IMR-90 (cell line): ENCODE measurements around the gene KCNE4. TPM values are rescaled to one million over a fixed set of nuclear protein-coding genes. Genes with fewer than 3 reads are reported as not detected.

Experiments
- ATAC-seq: fragments of 200-7000 bp; cut with Tn5 transposase; 2 replicates; pipeline ENCODE4 v1.9.1; 2020; ENCODE audit warnings: low read depth, mild to moderate bottlenecking, moderate library complexity
- BruUV-seq: library from RNA; stranded (reverse); fragments of 400-500 nt; replicated peaks from 2 replicates; lab custom pipeline; 2021; lab: Mats Ljungman, UMichigan
- CTCF ChIA-PET: fragments of 300-600 bp; formaldehyde crosslinking; extraction: SDS; loops from one replicate; lab custom pipeline; 2021; ENCODE audit warnings: antibody characterized with exemption; lab: Yijun Ruan, JAX
- POLR2A ChIA-PET: fragments of 300-600 bp; sonication (Branson Sonifier 250); formaldehyde crosslinking; loops from one replicate; lab custom pipeline; 2022; ENCODE audit warnings: antibody characterized with exemption; ENCODE audit not compliant: unreplicated experiment; lab: Charles Lee
- DNase-seq: peaks from one replicate; pipeline ENCODE4 v3.0.0; 2013
- H2AFZ ChIP-seq: replicated peaks from 2 replicates; pipeline ENCODE3; 2013; ENCODE audit warnings: low read length, mild to moderate bottlenecking; ENCODE audit not compliant: poor library complexity
- H2AK5ac ChIP-seq: 2 replicates; pipeline ENCODE4 v1.6.1; 2013; ENCODE audit warnings: low read depth, low read length, inconsistent platforms
- H2AK9ac ChIP-seq: replicated peaks from 2 replicates; pipeline ENCODE3; 2013; ENCODE audit warnings: mild to moderate bottlenecking, low read depth, low read length, moderate library complexity; ENCODE audit not compliant: poor library complexity
- H2BK120ac ChIP-seq: 2 replicates; pipeline ENCODE4 v1.6.1; 2013; ENCODE audit warnings: low read depth, low read length, inconsistent platforms
- H2BK15ac ChIP-seq: 3 replicates; pipeline ENCODE4 v1.6.1; 2013; ENCODE audit warnings: low read depth, low read length, inconsistent platforms
- H2BK20ac ChIP-seq: 2 replicates; pipeline ENCODE4 v1.6.1; 2013; ENCODE audit warnings: low read depth, mild to moderate bottlenecking, inconsistent platforms, low read length, moderate library complexity
- H2BK5ac ChIP-seq: 2 replicates; pipeline ENCODE4 v1.6.1; 2013; ENCODE audit warnings: mild to moderate bottlenecking, low read depth, low read length, inconsistent platforms; ENCODE audit not compliant: poor library complexity, severe bottlenecking
- H3K14ac ChIP-seq: replicated peaks from 2 replicates; pipeline ENCODE4 v1.6.1; 2013; ENCODE audit warnings: low read depth, low read length, inconsistent platforms
- H3K18ac ChIP-seq: 2 replicates; pipeline ENCODE4 v1.6.1; 2013; ENCODE audit warnings: low read depth, low read length, control low read depth
- H3K23ac ChIP-seq: 2 replicates; pipeline ENCODE4 v1.6.1; 2013; ENCODE audit warnings: low read depth, low read length, inconsistent platforms
- H3K27ac ChIP-seq: 2 replicates; pipeline ENCODE4 v1.5.1; 2013; ENCODE audit warnings: mild to moderate bottlenecking, control low read depth, low read length; ENCODE audit not compliant: insufficient read depth
- H3K27me3 ChIP-seq: 2 replicates; pipeline ENCODE4 v1.6.1; 2013; ENCODE audit warnings: low read length; ENCODE audit not compliant: control insufficient read depth, insufficient read depth
- H3K36me3 ChIP-seq: 2 replicates; pipeline ENCODE4 v1.6.1; 2013; ENCODE audit warnings: low read length, mixed read lengths; ENCODE audit not compliant: control insufficient read depth, insufficient read depth
- H3K4ac ChIP-seq: 2 replicates; pipeline ENCODE4 v1.6.1; 2013; ENCODE audit warnings: low read depth, low read length, inconsistent platforms
- H3K4me1 ChIP-seq: 2 replicates; pipeline ENCODE4 v1.6.1; 2013; ENCODE audit warnings: low read length, mixed read lengths; ENCODE audit not compliant: control insufficient read depth, insufficient read depth
- H3K4me2 ChIP-seq: 2 replicates; pipeline ENCODE4 v1.6.1; 2013; ENCODE audit warnings: low read depth, mild to moderate bottlenecking, control low read depth, low read length, moderate library complexity
- H3K4me3 ChIP-seq: 2 replicates; pipeline ENCODE4 v1.5.1; 2013; ENCODE audit warnings: low read depth, mild to moderate bottlenecking, control low read depth, low read length, moderate library complexity; ENCODE audit not compliant: insufficient read depth
- H3K56ac ChIP-seq: 2 replicates; pipeline ENCODE4 v1.6.1; 2013; ENCODE audit warnings: low read length, inconsistent platforms; ENCODE audit not compliant: insufficient read depth; ENCODE audit errors: extremely low read depth
- H3K79me1 ChIP-seq, 2 experiments: 2 replicates each; pipeline ENCODE4 v1.6.1; 2013; ENCODE audit warnings: low read length in 2 of 2, inconsistent platforms in 1 of 2, low read depth in 1 of 2
- H3K9ac ChIP-seq: 2 replicates; pipeline ENCODE4 v1.6.1; 2013; ENCODE audit warnings: low read depth, low read length, control low read depth
- H3K9me1 ChIP-seq: 2 replicates; pipeline ENCODE4 v1.6.1; 2013; ENCODE audit warnings: low read length, inconsistent platforms; ENCODE audit not compliant: insufficient read depth
- H3K9me3 ChIP-seq: 2 replicates; pipeline ENCODE4 v1.6.1; 2013; ENCODE audit warnings: low read length; ENCODE audit not compliant: control insufficient read depth, insufficient read depth
- H4K20me1 ChIP-seq: 2 replicates; pipeline ENCODE4 v1.6.1; 2013; ENCODE audit warnings: low read length, inconsistent platforms; ENCODE audit not compliant: insufficient read depth
- H4K5ac ChIP-seq: 2 replicates; pipeline ENCODE4 v1.6.1; 2013; ENCODE audit warnings: mild to moderate bottlenecking, low read depth, low read length, control low read depth
- H4K8ac ChIP-seq, 2 experiments: 2 replicates each; pipeline ENCODE4 v1.6.1; 2013; ENCODE audit warnings: low read depth in 2 of 2, low read length in 2 of 2, control low read depth in 1 of 2, inconsistent platforms in 1 of 2
- H4K91ac ChIP-seq: 2 replicates; pipeline ENCODE4 v1.6.1; 2013; ENCODE audit warnings: low read depth, low read length, inconsistent platforms; ENCODE audit not compliant: insufficient read depth
- ELK1 ChIP-seq: fragments of 150-350 bp; IDR thresholded peaks from 2 replicates; pipeline ENCODE4 v1.6.1; 2016; ENCODE audit warnings: low read depth, mild to moderate bottlenecking, low read length, moderate library complexity, borderline replicate concordance
- MXI1 ChIP-seq: IDR thresholded peaks from 2 replicates; pipeline ENCODE4 v1.6.1; 2012; ENCODE audit warnings: low read depth, mild to moderate bottlenecking, low read length, moderate library complexity, borderline replicate concordance
- USF2 ChIP-seq: fragments of 150-350 bp; IDR thresholded peaks from 2 replicates; pipeline ENCODE4 v1.6.1; 2017; ENCODE audit warnings: mild to moderate bottlenecking, antibody characterized with exemption, low read length, low read depth
- WGBS, 2 experiments: methylation state at CpG; one replicate each; pipeline versions ENCODE4 v1.1.5 to v1.1.7; 2013; ENCODE audit warnings: missing lambda C conversion rate in 2 of 2; ENCODE audit not compliant: insufficient read length in 1 of 2; ENCODE audit errors: extremely low coverage in 2 of 2; 5-methylcytosine and 5-hydroxymethylcytosine counted together
- dilution Hi-C: fragments of 300-500 bp; cut with HindIII; formaldehyde crosslinking; loops from one replicate; pipeline ENCODE4 v1.14.3; 2018; ENCODE audit warnings: low sequenced_read_pairs; ENCODE audit not compliant: unreplicated experiment
- in situ Hi-C: fragments of 300-500 bp; cut with MboI; formaldehyde crosslinking; loops from 3 replicates; pipeline ENCODE4 v1.14.3; 2019; ENCODE audit warnings: low sequenced_read_pairs, inconsistent platforms, mixed read lengths
- intact Hi-C: fragments of 100-400 bp; cut with micrococcal nuclease; formaldehyde crosslinking; loops from 2 replicates; pipeline ENCODE4 v1.10.0; 2022
- polyA plus RNA-seq, 3 experiments: library from polyadenylated mRNA; depleted of rRNA; stranded (reverse); fragments of >200 nt; gene quantifications; 2 replicates each; pipeline ENCODE4 v1.2.3, GENCODE V29; 2012; ENCODE audit warnings: low replicate concordance in 1 of 3
- total RNA-seq: library from RNA; depleted of rRNA; stranded (reverse); fragments of >200 nt; gene quantifications from 2 replicates; pipeline ENCODE4 v1.2.3, GENCODE V29; 2012

Gene KCNE4
- total and polyA plus RNA-seq, 2 of the 4 experiments (the other 2 are of a cell fraction), result 6.6 to 6.8 TPM

- BruUV-seq, result no TSS peak
- in situ Hi-C loops (no loop called here), intact Hi-C loops (no loop called here), dilution Hi-C loops (no loop called here)
- peak overlapping the region in 1 of 2 experiments; percentile 71; a peak in 3 of 4 replicates for H4K8ac ChIP-seq
- peak overlapping the region; percentile 91; the same call in 2 of the 3 replicates for H2BK15ac ChIP-seq
- H3K27ac ChIP-seq, result peak overlapping the region; percentile 33
- H3K36me3 ChIP-seq, result no peaks in the 10 kb centered on the region
- peak overlapping the region; percentile 12; the same call in 1 of the 2 replicates for H3K4me2 ChIP-seq
- H4K20me1 ChIP-seq, result no peaks in the 10 kb centered on the region
- ATAC-seq (peak; percentile 33), DNase-seq (peak; percentile 77)
- no peaks in the 10 kb centered on the region for H3K27me3 ChIP-seq
- H3K14ac ChIP-seq, result peak overlapping the region; percentile 70; the same call in 1 of the 2 replicates
- peak overlapping the region; percentile 71 for H2AFZ ChIP-seq
- peak overlapping the region; percentile 10 for H2AK9ac ChIP-seq
- H3K9me1 ChIP-seq, result 0 out of 2 replicates have a peak, but pooled peaks cover 3% of the 10 kb centered on the region
- H3K4me1 ChIP-seq, result peaks cover 9% of the 10 kb centered on the region
- peak overlapping the region; percentile 76 for H3K4ac ChIP-seq
- no peaks in the 10 kb centered on the region for H3K9me3 ChIP-seq
- 0 out of 2 replicates have a peak overlapping the region, but pooled peaks have one; percentile 14 for H4K91ac ChIP-seq
- H3K4me3 ChIP-seq, result no peak overlapping the region
- peak overlapping the region; percentile 37; the same call in 1 of the 2 replicates for H4K5ac ChIP-seq
- no peak overlapping the region for H3K23ac ChIP-seq
- WGBS, 2 experiments, result 56% methylated on average over 3 of the region's 6 CpGs; no CpG with 5 or more reads in 1 of the 2 experiments
- H2BK20ac ChIP-seq, result peak overlapping the region; percentile 82
- ChIA-PET POLR2A (no interaction called here), CTCF (no interaction called here)
- TF ChIP-seq USF2 (peak; percentile 54; the same call in 1 of the 2 replicates), MXI1 (peak; percentile 71; the same call in 1 of the 2 replicates), ELK1 (no peak)
- H3K18ac ChIP-seq, result peak overlapping the region; percentile 70; the same call in 1 of the 2 replicates
- H3K79me1 ChIP-seq, result no peaks in the 10 kb centered on the region
- no peak overlapping the region for H3K56ac ChIP-seq
- peak overlapping the region; percentile 79 for H2BK5ac ChIP-seq
- peak overlapping the region; percentile 73 for H2AK5ac ChIP-seq
- no peak overlapping the region for H3K9ac ChIP-seq
- H2BK120ac ChIP-seq, result peak overlapping the region; percentile 87
Observed at GRCh38 chr2:223008162-223008561, 43.8 kb upstream of the KCNE4 start.
